HG02870 (cell line): ENCODE results near the gene MOSPD2.
A peak's percentile ranks its signal among the peaks of the same experiment; 100 is the strongest.

Source experiments
- ATAC-seq: cut with Tn5 transposase; IDR thresholded peaks from one replicate; pipeline ENCODE4 v1.9.1; 2021; ENCODE audit warnings: mild to moderate bottlenecking, moderate library complexity; ENCODE audit not compliant: unreplicated experiment

The MOSPD2 gene

GRCh38 chrX:14913241-14913640, 40.0 kb downstream of the MOSPD2 start:
- no peak for ATAC-seq

GRCh38 chrX:14915596-14915995, 42.4 kb downstream of the MOSPD2 start:
- no peak for ATAC-seq

- ATAC-seq = no peak
These were observed 42.9 kb downstream of the MOSPD2 start for GRCh38 chrX:14916017-14916674.

GRCh38 chrX:14919407-14919806, 46.2 kb downstream of the MOSPD2 start:
- no peak for ATAC-seq

GRCh38 chrX:14920196-14920595, 47.0 kb downstream of the MOSPD2 start:
- ATAC-seq = no peak

- no peak for ATAC-seq
These were observed 49.2 kb downstream of the MOSPD2 start for GRCh38 chrX:14922437-14922836.

- no peak for ATAC-seq
These were observed 50.5 kb downstream of the MOSPD2 start for GRCh38 chrX:14923761-14924160.

GRCh38 chrX:14926471-14926870, 53.2 kb downstream of the MOSPD2 start:
- ATAC-seq = no peak

GRCh38 chrX:14927401-14927800, 54.2 kb downstream of the MOSPD2 start:
- no peak for ATAC-seq

- no peak for ATAC-seq
These were observed 57.4 kb downstream of the MOSPD2 start for GRCh38 chrX:14930663-14931062.

- no peak for ATAC-seq
These were observed 58.9 kb downstream of the MOSPD2 start for GRCh38 chrX:14932136-14932535.

GRCh38 chrX:14934423-14934822, 61.2 kb downstream of the MOSPD2 start:
- ATAC-seq = no peak

GRCh38 chrX:14936561-14936960, 63.3 kb downstream of the MOSPD2 start:
- peak; percentile 54 for ATAC-seq

- no peak for ATAC-seq
These were observed 66.4 kb downstream of the MOSPD2 start for GRCh38 chrX:14939644-14940043.

- ATAC-seq = no peak
These were observed 68.1 kb downstream of the MOSPD2 start for GRCh38 chrX:14941301-14941700.

GRCh38 chrX:14942341-14942740, 69.1 kb downstream of the MOSPD2 start:
- ATAC-seq = no peak

- ATAC-seq = no peak
These were observed 70.7 kb downstream of the MOSPD2 start for GRCh38 chrX:14943962-14944361.

- no peak for ATAC-seq
These were observed 73.5 kb downstream of the MOSPD2 start for GRCh38 chrX:14946606-14947155.

GRCh38 chrX:14948691-14949090, 75.5 kb downstream of the MOSPD2 start:
- no peak for ATAC-seq

- ATAC-seq = no peak
These were observed 83.8 kb downstream of the MOSPD2 start for GRCh38 chrX:14956813-14957582.

GRCh38 chrX:14963447-14964236, 90.4 kb downstream of the MOSPD2 start:
- ATAC-seq = no peak
